Neutrophil (primary cell): Measurements from ENCODE around the gene OR5I1.
"Not testable (repeated sequence)": the region's sequence is repeated elsewhere in the genome, so short reads cannot be mapped to it uniquely, and the experiment has no call there.

Experiments used
- H3K27ac ChIP-seq: fragments of 200-600 bp; sonication (generic); 2 replicates; pipeline ENCODE4 v1.5.1; 2016; ENCODE audit warnings: mild to moderate bottlenecking, moderate library complexity
- H3K27me3 ChIP-seq: fragments of 200-600 bp; sonication (generic); 2 replicates; pipeline ENCODE4 v1.6.0; 2016; ENCODE audit warnings: mild to moderate bottlenecking
- H3K36me3 ChIP-seq: fragments of 200-600 bp; sonication (generic); 2 replicates; pipeline ENCODE4 v1.5.1; 2017
- H3K4me1 ChIP-seq, 2 experiments: fragments of 200-600 bp in 1 of 2; sonication (generic) in 1 of 2; 1 replicate in 1 of 2; 2 replicates in 1 of 2; pipeline versions ENCODE4 v1.5.1 to v1.6.1; 2013 to 2016; ENCODE audit warnings: low read depth in 1 of 2, low read length in 1 of 2, mild to moderate bottlenecking in 1 of 2, moderate library complexity in 1 of 2; ENCODE audit not compliant: control insufficient read depth in 1 of 2, insufficient read depth in 1 of 2
- H3K4me3 ChIP-seq, 2 experiments: fragments of 200-600 bp in 1 of 2; sonication (generic) in 1 of 2; 1 replicate in 1 of 2; 2 replicates in 1 of 2; pipeline ENCODE4 v1.5.1; 2013 to 2016; ENCODE audit warnings: low read depth in 1 of 2, low read length in 1 of 2, mild to moderate bottlenecking in 1 of 2, moderate library complexity in 1 of 2
- H3K9me3 ChIP-seq: fragments of 200-600 bp; sonication (generic); 2 replicates; pipeline ENCODE4 v1.5.1; 2016
- CTCF ChIP-seq: fragments of 200-600 bp; sonication (generic); IDR thresholded peaks from 2 replicates; pipeline ENCODE4 v1.5.1; 2016; ENCODE audit warnings: antibody characterized with exemption

The OR5I1 gene

GRCh38 chr11:55895216-55895615, 41.0 kb downstream of the OR5I1 start:
- no peak for TF ChIP-seq CTCF

GRCh38 chr11:55885481-55885880, 50.7 kb downstream of the OR5I1 start:
- not testable (repeated sequence) for H3K4me1 ChIP-seq, H3K36me3 ChIP-seq, H3K4me3 ChIP-seq, H3K9me3 ChIP-seq, H3K27ac ChIP-seq, H3K27me3 ChIP-seq

More at GRCh38 chr11:55895216-55895615, 41.0 kb downstream of the OR5I1 start:
- H3K9me3 ChIP-seq = no peaks in the 10 kb centered on the region
- no peaks in the 10 kb centered on the region for H3K36me3 ChIP-seq
- H3K27ac ChIP-seq = no peak overlapping the region
- no peak overlapping the region for H3K4me3 ChIP-seq
- no peaks in the 10 kb centered on the region for H3K27me3 ChIP-seq
- H3K4me1 ChIP-seq = no peaks in the 10 kb centered on the region
